HAP-1 (cell line): ENCODE measurements around the gene TRA2B.

ENCODE experiments used
- DNase-seq, 2 experiments: peaks; one replicate each; pipeline ENCODE4 v3.0.0-alpha.2; 2016 to 2020; ENCODE audit warnings: low spot score in 2 of 2
- H3K27me3 ChIP-seq: fragments of 250-450 bp; sonication (Bioruptor Pico); 2 replicates; pipeline ENCODE4 v1.5.1; 2020; ENCODE audit warnings: low read depth, mild to moderate bottlenecking, moderate library complexity
- H3K36me3 ChIP-seq: fragments of 250-450 bp; sonication (Bioruptor Pico); replicated peaks from 2 replicates; pipeline ENCODE4 v1.5.1; 2020; ENCODE audit warnings: mild to moderate bottlenecking
- H3K4me1 ChIP-seq: fragments of 250-450 bp; sonication (Bioruptor Pico); 2 replicates; pipeline ENCODE4 v1.5.1; 2020; ENCODE audit warnings: mild to moderate bottlenecking
- H3K4me3 ChIP-seq: fragments of 250-450 bp; sonication (Bioruptor Pico); 2 replicates; pipeline ENCODE4 v1.5.1; 2020; ENCODE audit warnings: mild to moderate bottlenecking, moderate library complexity
- H3K9me3 ChIP-seq: fragments of 250-450 bp; sonication (Bioruptor Pico); 2 replicates; pipeline ENCODE4 v1.5.1; 2020; ENCODE audit warnings: mild to moderate bottlenecking, moderate library complexity
- in situ Hi-C: fragments of 300-500 bp; cut with MboI; formaldehyde crosslinking; loops from 3 replicates; pipeline ENCODE4 v1.14.3; 2020; ENCODE audit warnings: low sequenced_read_pairs, inconsistent platforms, mixed read lengths

TRA2B gene

GRCh38 chr3:185942396-185942795 lies 4.6 kb upstream of the TRA2B start:
- DNase-seq = no peak
- in situ Hi-C loops = no loop called here
- no peaks in the 10 kb centered on the region for H3K9me3 ChIP-seq

GRCh38 chr3:185940951-185941350 lies 3.1 kb upstream of the TRA2B start:
- no peak for DNase-seq
- in situ Hi-C loops = no loop called here
- Histone ChIP-seq H3K36me3 (peaks cover 17% of the 10 kb centered on the region), H3K27me3 (no peaks in the 10 kb centered on the region), H3K4me1 (peaks cover 3% of the 10 kb centered on the region; the same call in 1 of the 2 replicates), H3K9me3 (no peaks in the 10 kb centered on the region), H3K4me3 (no peak overlapping the region)

More at GRCh38 chr3:185942396-185942795, 4.6 kb upstream of the TRA2B start:
- peaks cover 4% of the 10 kb centered on the region for H3K36me3 ChIP-seq
- H3K4me1 ChIP-seq = peaks cover 3% of the 10 kb centered on the region; the same call in 1 of the 2 replicates
- no peak overlapping the region for H3K4me3 ChIP-seq
- peaks cover 2% of the 10 kb centered on the region; the same call in 1 of the 2 replicates for H3K27me3 ChIP-seq

GRCh38 chr3:185939721-185940120 lies 1.9 kb upstream of the TRA2B start:
- H3K4me1 ChIP-seq = peaks cover 3% of the 10 kb centered on the region; the same call in 1 of the 2 replicates
- H3K27me3 ChIP-seq = no peaks in the 10 kb centered on the region
- DNase-seq = no peak
- no peak overlapping the region for H3K4me3 ChIP-seq
- H3K36me3 ChIP-seq = peaks cover 18% of the 10 kb centered on the region
- in situ Hi-C loops = no loop called here
- H3K9me3 ChIP-seq = no peaks in the 10 kb centered on the region

- Histone ChIP-seq H3K4me3 (peak overlapping the region; percentile 98), H3K27me3 (no peaks in the 10 kb centered on the region), H3K4me1 (peaks cover 22% of the 10 kb centered on the region), H3K9me3 (no peaks in the 10 kb centered on the region), H3K36me3 (peaks cover 18% of the 10 kb centered on the region)
- DNase-seq = peak; percentile 77 to 95
- in situ Hi-C loops = no loop called here
These were observed 763 bp downstream of the TRA2B start for GRCh38 chr3:185936814-185937688.

- Histone ChIP-seq H3K36me3 (peaks cover 25% of the 10 kb centered on the region), H3K4me1 (peaks cover 30% of the 10 kb centered on the region), H3K27me3 (no peaks in the 10 kb centered on the region), H3K9me3 (no peaks in the 10 kb centered on the region), H3K4me3 (peak overlapping the region; percentile 98)
- DNase-seq = no peak
- in situ Hi-C loops = no loop called here
These were observed 1.6 kb downstream of the TRA2B start for GRCh38 chr3:185936273-185936629.

- Histone ChIP-seq H3K4me1 (peaks cover 34% of the 10 kb centered on the region), H3K9me3 (no peaks in the 10 kb centered on the region), H3K27me3 (no peaks in the 10 kb centered on the region), H3K36me3 (peaks cover 31% of the 10 kb centered on the region), H3K4me3 (peak overlapping the region; percentile 98)
- DNase-seq = peak; percentile 48 to 53
- in situ Hi-C loops = no loop called here
These were observed 2.1 kb downstream of the TRA2B start for GRCh38 chr3:185935465-185936272.

- Histone ChIP-seq H3K27me3 (no peaks in the 10 kb centered on the region), H3K9me3 (no peaks in the 10 kb centered on the region), H3K36me3 (peaks cover 39% of the 10 kb centered on the region), H3K4me1 (peaks cover 41% of the 10 kb centered on the region), H3K4me3 (peak overlapping the region; percentile 98)
- DNase-seq = no peak
- in situ Hi-C loops = no loop called here
These were observed 2.9 kb downstream of the TRA2B start for GRCh38 chr3:185934767-185935464.

GRCh38 chr3:185934174-185934557 lies 3.6 kb downstream of the TRA2B start:
- Histone ChIP-seq H3K9me3 (no peaks in the 10 kb centered on the region), H3K36me3 (peaks cover 46% of the 10 kb centered on the region), H3K27me3 (no peaks in the 10 kb centered on the region), H3K4me1 (peaks cover 49% of the 10 kb centered on the region), H3K4me3 (peak overlapping the region; percentile 98)
- in situ Hi-C loops = no loop called here
- no peak for DNase-seq

GRCh38 chr3:185933374-185934173 lies 4.2 kb downstream of the TRA2B start:
- in situ Hi-C loops = no loop called here
- Histone ChIP-seq H3K4me3 (peak overlapping the region; percentile 98), H3K9me3 (no peaks in the 10 kb centered on the region), H3K27me3 (no peaks in the 10 kb centered on the region), H3K36me3 (peaks cover 52% of the 10 kb centered on the region), H3K4me1 (peaks cover 55% of the 10 kb centered on the region)
- no peak for DNase-seq

- Histone ChIP-seq H3K4me1 (peaks cover 64% of the 10 kb centered on the region), H3K9me3 (no peaks in the 10 kb centered on the region), H3K4me3 (peak overlapping the region; percentile 98; the same call in 1 of the 2 replicates), H3K36me3 (peaks cover 62% of the 10 kb centered on the region), H3K27me3 (no peaks in the 10 kb centered on the region)
- in situ Hi-C loops = no loop called here
- no peak for DNase-seq
These were observed 5.8 kb downstream of the TRA2B start for GRCh38 chr3:185931777-185932612.

- DNase-seq = no peak
- in situ Hi-C loops = no loop called here
These were observed 7.3 kb downstream of the TRA2B start for GRCh38 chr3:185930393-185931107.

More at GRCh38 chr3:185930393-185931107, 7.3 kb downstream of the TRA2B start:
- H3K4me1 ChIP-seq = peaks cover 64% of the 10 kb centered on the region
- no peak overlapping the region for H3K4me3 ChIP-seq
- H3K9me3 ChIP-seq = no peaks in the 10 kb centered on the region
- no peaks in the 10 kb centered on the region for H3K27me3 ChIP-seq
- peaks cover 64% of the 10 kb centered on the region for H3K36me3 ChIP-seq
